ENCODE measurements around the gene KCTD1. TPM values are rescaled to one million over a fixed set of nuclear protein-coding genes. Genes with fewer than 3 reads are reported as not detected.

The KCTD1 gene
- total and polyA plus RNA-seq, 4 donors, result 5.1 to 13.2 (median 9.3) TPM

DNA sequence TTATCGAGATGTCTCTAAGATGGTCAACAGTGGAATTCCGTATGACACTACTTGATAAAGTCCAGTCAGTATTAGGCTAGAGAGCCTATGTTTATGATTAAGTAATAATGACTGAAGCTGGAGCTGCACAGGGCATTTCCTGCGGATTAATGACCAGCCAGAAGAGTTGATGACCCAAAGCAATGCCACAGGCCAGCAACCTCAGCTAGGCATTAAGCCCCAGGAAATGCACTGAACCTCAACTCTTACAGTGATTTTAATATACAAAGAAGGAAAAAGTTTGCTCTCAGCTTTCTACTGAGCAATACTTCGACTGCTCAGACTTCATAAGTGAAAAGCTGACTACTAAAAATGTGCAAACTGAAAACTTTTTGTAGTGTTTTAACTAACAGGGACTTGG lies 3.9 kb downstream of the KCTD1 start:
- 75 to 78% methylated on average over 4 of the region's 4 CpGs for WGBS, 2 donors
- H3K36me3 ChIP-seq (ENCODE audit: control insufficient read depth in 1 of 2, insufficient read depth in 2 of 2, low read length in 1 of 2), result no peaks in the 10 kb centered on the region
- no peak overlapping the region for H3K4me3 ChIP-seq (ENCODE audit: low read length in 2 of 2)
- no peaks in the 10 kb centered on the region for H3K27me3 ChIP-seq (ENCODE audit: control insufficient read depth in 1 of 2, insufficient read depth in 2 of 2, low read length in 1 of 2)
- no peaks in the 10 kb centered on the region for H3K4me1 ChIP-seq (ENCODE audit: control insufficient read depth in 1 of 2, insufficient read depth in 2 of 2, low read length in 2 of 2)
- no peak for ATAC-seq (ENCODE audit: low FRiP score)
- no peak overlapping the region for H3K27ac ChIP-seq (ENCODE audit: low read depth in 1 of 2, low read length in 2 of 2)
- no peaks in the 10 kb centered on the region for H3K9me3 ChIP-seq (ENCODE audit: control insufficient read depth, low read length)
- DNase-seq, result no peak
- intact Hi-C loops (cut with DNase I), result loop anchor here in 1 of 2 donors (10.0 kb wide), 1 partner anchor 240 kb away; no protein-coding TSS in a partner anchor

DNA sequence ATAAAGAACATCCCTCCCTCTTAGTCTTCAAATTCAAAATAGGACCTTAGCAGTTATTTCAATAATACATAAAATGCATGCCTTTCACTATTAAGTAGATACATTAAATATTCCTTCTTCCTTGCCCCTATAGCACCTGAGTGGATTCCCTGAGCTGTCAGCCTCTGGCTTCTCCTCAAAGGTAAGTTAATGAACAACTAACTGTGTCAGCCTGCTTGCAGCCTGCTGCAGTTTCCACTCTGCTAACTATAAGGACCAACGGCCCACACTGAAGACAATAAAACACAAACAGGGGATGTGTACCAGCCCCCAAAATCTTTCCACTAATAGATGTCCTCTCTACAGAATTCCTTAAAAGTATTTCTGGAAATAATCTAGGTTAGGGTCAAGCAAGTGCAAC lies 5.0 kb downstream of the KCTD1 start:
- 71 to 76% methylated on average over 1 of the region's 1 CpG for whole genome bisulfite sequencing, 2 donors
- Histone ChIP-seq H3K27me3 (ENCODE audit: control insufficient read depth in 1 of 2, insufficient read depth in 2 of 2, low read length in 1 of 2) (no peaks in the 10 kb centered on the region), H3K4me1 (ENCODE audit: control insufficient read depth in 1 of 2, insufficient read depth in 2 of 2, low read length in 2 of 2) (no peaks in the 10 kb centered on the region), H3K9me3 (ENCODE audit: control insufficient read depth, low read length) (no peaks in the 10 kb centered on the region), H3K27ac (ENCODE audit: low read depth in 1 of 2, low read length in 2 of 2) (no peak overlapping the region), H3K4me3 (ENCODE audit: low read length in 2 of 2) (no peak overlapping the region), H3K36me3 (ENCODE audit: control insufficient read depth in 1 of 2, insufficient read depth in 2 of 2, low read length in 1 of 2) (no peaks in the 10 kb centered on the region)
- DNase-seq, result no peak
- intact Hi-C loops (cut with DNase I), result loop anchor here in 1 of 2 donors (10.0 kb wide), 1 partner anchor 239 kb away; no protein-coding TSS in a partner anchor
- ATAC-seq (ENCODE audit: low FRiP score), result no peak

- no peaks in the 10 kb centered on the region for H3K27me3 ChIP-seq (ENCODE audit: control insufficient read depth in 1 of 2, insufficient read depth in 2 of 2, low read length in 1 of 2)
- H3K4me1 ChIP-seq (ENCODE audit: control insufficient read depth in 1 of 2, insufficient read depth in 2 of 2, low read length in 2 of 2), result no peaks in the 10 kb centered on the region
- 70 to 74% methylated on average over 6 of the region's 6 CpGs for WGBS, 2 donors
- H3K9me3 ChIP-seq (ENCODE audit: control insufficient read depth, low read length), result no peaks in the 10 kb centered on the region
- no peak overlapping the region for H3K4me3 ChIP-seq (ENCODE audit: low read length in 2 of 2)
- DNase-seq, result no peak
- no peak overlapping the region for H3K27ac ChIP-seq (ENCODE audit: low read depth in 1 of 2, low read length in 2 of 2)
- ATAC-seq (ENCODE audit: low FRiP score), result no peak
- no peaks in the 10 kb centered on the region for H3K36me3 ChIP-seq (ENCODE audit: control insufficient read depth in 1 of 2, insufficient read depth in 2 of 2, low read length in 1 of 2)
- intact Hi-C loops (cut with DNase I), result loop anchor here in 1 of 2 donors (10.0 kb wide), 1 partner anchor 235 kb away; no protein-coding TSS in a partner anchor
Measured at GRCh38 chr18:26540043-26540628, 8.2 kb downstream of the KCTD1 start.

DNA sequence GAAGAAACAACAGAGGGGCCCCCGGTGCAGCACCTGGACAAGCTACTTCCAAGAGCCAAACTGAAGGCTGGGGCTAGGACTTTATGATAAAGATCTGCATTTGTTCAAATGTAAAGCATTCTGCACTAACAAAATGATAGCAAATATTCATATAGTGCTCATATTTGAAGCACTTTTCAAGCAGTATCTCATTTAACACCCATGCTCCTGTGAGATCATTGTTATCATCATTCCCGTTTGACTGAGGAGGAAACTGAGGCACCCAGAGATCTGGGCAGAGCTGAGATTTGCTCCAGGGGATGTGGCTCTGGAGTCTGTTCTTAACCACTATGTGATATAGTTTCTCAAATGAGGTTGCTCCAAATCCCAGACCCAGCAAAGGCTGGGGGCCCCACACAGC lies 9.8 kb downstream of the KCTD1 start:
- intact Hi-C loops (cut with DNase I), result no loop called here
- ATAC-seq (ENCODE audit: low FRiP score) (no peak), DNase-seq (no peak)
- no peaks in the 10 kb centered on the region for H3K36me3 ChIP-seq (ENCODE audit: control insufficient read depth in 1 of 2, insufficient read depth in 2 of 2, low read length in 1 of 2)
- no peak overlapping the region for H3K27ac ChIP-seq (ENCODE audit: low read depth in 1 of 2, low read length in 2 of 2)
- H3K27me3 ChIP-seq (ENCODE audit: control insufficient read depth in 1 of 2, insufficient read depth in 2 of 2, low read length in 1 of 2), result no peaks in the 10 kb centered on the region
- 91 to 93% methylated on average over 2 of the region's 2 CpGs for WGBS, 2 donors
- no peaks in the 10 kb centered on the region for H3K4me1 ChIP-seq (ENCODE audit: control insufficient read depth in 1 of 2, insufficient read depth in 2 of 2, low read length in 2 of 2)
- no peaks in the 10 kb centered on the region for H3K9me3 ChIP-seq (ENCODE audit: control insufficient read depth, low read length)
- no peak overlapping the region for H3K4me3 ChIP-seq (ENCODE audit: low read length in 2 of 2)

- 88 to 90% methylated on average over 4 of the region's 4 CpGs for WGBS, 2 donors
Measured at GRCh38 chr18:26536664-26537063, 11.7 kb downstream of the KCTD1 start.

GRCh38 chr18:26536032-26536431 lies 12.3 kb downstream of the KCTD1 start:
- Histone ChIP-seq H3K36me3 (ENCODE audit: control insufficient read depth in 1 of 2, insufficient read depth in 2 of 2, low read length in 1 of 2) (no peaks in the 10 kb centered on the region), H3K4me3 (ENCODE audit: low read length in 2 of 2) (no peak overlapping the region), H3K9me3 (ENCODE audit: control insufficient read depth, low read length) (no peaks in the 10 kb centered on the region), H3K4me1 (ENCODE audit: control insufficient read depth in 1 of 2, insufficient read depth in 2 of 2, low read length in 2 of 2) (no peaks in the 10 kb centered on the region), H3K27ac (ENCODE audit: low read depth in 1 of 2, low read length in 2 of 2) (no peak overlapping the region), H3K27me3 (ENCODE audit: control insufficient read depth in 1 of 2, insufficient read depth in 2 of 2, low read length in 1 of 2) (no peaks in the 10 kb centered on the region)
- intact Hi-C loops (cut with DNase I), result no loop called here
- 85 to 90% methylated on average over 1 of the region's 1 CpG for WGBS, 2 donors
- no peak for DNase-seq
- no peak for ATAC-seq (ENCODE audit: low FRiP score)

More at GRCh38 chr18:26536664-26537063, 11.7 kb downstream of the KCTD1 start:
- H3K36me3 ChIP-seq (ENCODE audit: control insufficient read depth in 1 of 2, insufficient read depth in 2 of 2, low read length in 1 of 2), result no peaks in the 10 kb centered on the region
- H3K9me3 ChIP-seq (ENCODE audit: control insufficient read depth, low read length), result no peaks in the 10 kb centered on the region
- H3K27me3 ChIP-seq (ENCODE audit: control insufficient read depth in 1 of 2, insufficient read depth in 2 of 2, low read length in 1 of 2), result no peaks in the 10 kb centered on the region
- H3K4me3 ChIP-seq (ENCODE audit: low read length in 2 of 2), result no peak overlapping the region
- no peak for ATAC-seq (ENCODE audit: low FRiP score)
- intact Hi-C loops (cut with DNase I), result no loop called here
- no peaks in the 10 kb centered on the region for H3K4me1 ChIP-seq (ENCODE audit: control insufficient read depth in 1 of 2, insufficient read depth in 2 of 2, low read length in 2 of 2)
- H3K27ac ChIP-seq (ENCODE audit: low read depth in 1 of 2, low read length in 2 of 2), result no peak overlapping the region
- DNase-seq, result no peak

- H3K36me3 ChIP-seq (ENCODE audit: control insufficient read depth in 1 of 2, insufficient read depth in 2 of 2, low read length in 1 of 2), result no peaks in the 10 kb centered on the region
- no peak for DNase-seq
- ATAC-seq (ENCODE audit: low FRiP score), result no peak
- no peaks in the 10 kb centered on the region for H3K9me3 ChIP-seq (ENCODE audit: control insufficient read depth, low read length)
- no peak overlapping the region for H3K4me3 ChIP-seq (ENCODE audit: low read length in 2 of 2)
- no peak overlapping the region for H3K27ac ChIP-seq (ENCODE audit: low read depth in 1 of 2, low read length in 2 of 2)
- no peaks in the 10 kb centered on the region for H3K27me3 ChIP-seq (ENCODE audit: control insufficient read depth in 1 of 2, insufficient read depth in 2 of 2, low read length in 1 of 2)
- H3K4me1 ChIP-seq (ENCODE audit: control insufficient read depth in 1 of 2, insufficient read depth in 2 of 2, low read length in 2 of 2), result no peaks in the 10 kb centered on the region
- intact Hi-C loops (cut with DNase I), result no loop called here
Measured at GRCh38 chr18:26535630-26536029, 12.7 kb downstream of the KCTD1 start.

DNA sequence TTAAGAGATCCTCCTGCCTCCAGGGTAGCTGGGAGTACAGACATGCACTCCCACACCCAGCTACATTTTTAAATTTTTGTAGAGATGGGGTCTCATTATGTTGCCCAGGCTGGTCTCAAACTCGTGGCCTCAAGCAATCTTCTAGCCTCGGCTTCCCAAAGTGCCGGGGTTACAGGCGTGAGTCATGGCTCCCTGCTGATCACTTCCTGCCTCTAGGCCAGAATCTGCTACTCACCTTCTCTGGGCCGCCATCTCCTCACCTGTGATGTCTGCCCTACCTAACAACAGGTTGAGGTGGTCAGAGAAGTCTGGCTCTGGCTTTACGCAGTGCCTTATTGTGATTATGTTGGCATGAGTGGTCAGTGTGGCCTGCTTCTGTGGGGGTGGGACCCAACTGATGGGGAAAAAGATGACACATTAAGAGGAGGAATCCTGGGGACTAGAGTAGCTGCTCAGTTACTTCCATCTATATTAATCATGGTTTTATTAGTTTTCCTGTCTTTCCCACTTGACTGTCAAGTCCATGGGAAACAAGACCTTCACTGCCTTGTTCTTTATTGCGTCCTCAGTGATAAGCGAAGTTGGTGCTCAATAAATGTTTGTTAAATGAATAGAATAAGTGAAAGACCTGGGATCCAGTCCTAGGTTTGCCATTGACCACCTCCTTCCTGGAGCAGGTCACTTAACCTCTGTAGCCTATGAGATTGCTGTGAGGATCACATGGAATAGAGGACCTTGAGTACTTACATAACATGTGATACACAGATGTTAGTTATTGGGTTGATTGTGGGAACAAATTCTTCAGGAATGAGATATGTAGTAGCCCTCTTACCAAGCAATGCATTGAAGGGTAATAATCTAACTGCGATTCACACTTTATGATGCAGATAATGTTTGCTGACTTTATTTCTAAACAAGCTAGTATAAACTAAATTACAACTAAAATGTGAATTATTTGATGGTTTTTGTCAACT lies 15.7 kb downstream of the KCTD1 start:
- no peak overlapping the region for H3K27ac ChIP-seq (ENCODE audit: low read depth in 1 of 2, low read length in 2 of 2)
- intact Hi-C loops (cut with DNase I), result no loop called here
- no peak for DNase-seq
- H3K27me3 ChIP-seq (ENCODE audit: control insufficient read depth in 1 of 2, insufficient read depth in 2 of 2, low read length in 1 of 2), result no peaks in the 10 kb centered on the region
- no peak for ATAC-seq (ENCODE audit: low FRiP score)
- WGBS, 2 donors, result 92 to 97% methylated on average over 9 of the region's 9 CpGs
- no peak overlapping the region for H3K4me3 ChIP-seq (ENCODE audit: low read length in 2 of 2)
- H3K4me1 ChIP-seq (ENCODE audit: control insufficient read depth in 1 of 2, insufficient read depth in 2 of 2, low read length in 2 of 2), result no peaks in the 10 kb centered on the region
- no peaks in the 10 kb centered on the region for H3K36me3 ChIP-seq (ENCODE audit: control insufficient read depth in 1 of 2, insufficient read depth in 2 of 2, low read length in 1 of 2)
- no peaks in the 10 kb centered on the region for H3K9me3 ChIP-seq (ENCODE audit: control insufficient read depth, low read length)
